PC-9 (cell line): ENCODE data around the gene RUNX1.

ENCODE experiments used
- EZH2 ChIP-seq: fragments of 200-600 bp; sonication (generic); IDR thresholded peaks from 2 replicates; pipeline ENCODE4 v1.8.0; 2017; ENCODE audit warnings: antibody characterized with exemption, low read depth
- TF ChIP-seq, protein P1 (sequence below): fragments of 200-600 bp; sonication (generic); conservative IDR thresholded peaks from 2 replicates; pipeline ENCODE4 v1.6.1; 2017; ENCODE audit warnings: mixed run types, antibody characterized with exemption, mild to moderate bottlenecking, moderate library complexity

DNA sequence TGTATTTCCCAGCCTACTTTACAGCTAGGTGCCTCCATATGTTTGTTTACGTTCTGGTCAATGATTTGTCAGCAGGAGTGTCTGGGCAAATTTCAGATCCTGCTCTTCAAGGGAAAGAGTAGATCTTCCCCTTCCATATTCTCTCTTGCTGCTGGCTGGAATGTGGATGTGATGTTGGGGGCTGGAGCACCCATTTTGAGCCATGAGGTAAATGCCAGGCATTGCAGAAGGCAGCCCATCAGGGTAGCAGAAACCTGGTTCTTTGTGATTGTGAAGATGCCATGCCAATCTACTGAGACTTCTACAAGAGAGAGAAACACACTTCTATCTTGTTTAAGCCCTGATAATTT is 25.1 kb downstream of the RUNX1 start:
- TF ChIP-seq, protein P1, sequence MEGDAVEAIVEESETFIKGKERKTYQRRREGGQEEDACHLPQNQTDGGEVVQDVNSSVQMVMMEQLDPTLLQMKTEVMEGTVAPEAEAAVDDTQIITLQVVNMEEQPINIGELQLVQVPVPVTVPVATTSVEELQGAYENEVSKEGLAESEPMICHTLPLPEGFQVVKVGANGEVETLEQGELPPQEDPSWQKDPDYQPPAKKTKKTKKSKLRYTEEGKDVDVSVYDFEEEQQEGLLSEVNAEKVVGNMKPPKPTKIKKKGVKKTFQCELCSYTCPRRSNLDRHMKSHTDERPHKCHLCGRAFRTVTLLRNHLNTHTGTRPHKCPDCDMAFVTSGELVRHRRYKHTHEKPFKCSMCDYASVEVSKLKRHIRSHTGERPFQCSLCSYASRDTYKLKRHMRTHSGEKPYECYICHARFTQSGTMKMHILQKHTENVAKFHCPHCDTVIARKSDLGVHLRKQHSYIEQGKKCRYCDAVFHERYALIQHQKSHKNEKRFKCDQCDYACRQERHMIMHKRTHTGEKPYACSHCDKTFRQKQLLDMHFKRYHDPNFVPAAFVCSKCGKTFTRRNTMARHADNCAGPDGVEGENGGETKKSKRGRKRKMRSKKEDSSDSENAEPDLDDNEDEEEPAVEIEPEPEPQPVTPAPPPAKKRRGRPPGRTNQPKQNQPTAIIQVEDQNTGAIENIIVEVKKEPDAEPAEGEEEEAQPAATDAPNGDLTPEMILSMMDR, result no peak
- no peak for TF ChIP-seq EZH2
